Endothelial cell (in vitro differentiated cells): ENCODE measurements around the gene DSCAML1. TPM values are rescaled to one million over a fixed set of nuclear protein-coding genes. Genes with fewer than 3 reads are reported as not detected.

Source experiments
- DNase-seq: peaks from one replicate; pipeline ENCODE4 v3.0.0; 2021; ENCODE audit warnings: low spot score
- H3K27ac Mint-ChIP-seq: one replicate; pipeline ENCODE4 v1.8.0; 2021; ENCODE audit warnings: mixed read lengths, inconsistent platforms; ENCODE audit not compliant: unreplicated experiment
- H3K27me3 Mint-ChIP-seq: one replicate; pipeline ENCODE4 v1.8.0; 2021; ENCODE audit warnings: mild to moderate bottlenecking, moderate library complexity, mixed read lengths, inconsistent platforms; ENCODE audit not compliant: unreplicated experiment
- H3K36me3 Mint-ChIP-seq: one replicate; pipeline ENCODE4 v1.8.0; 2021; ENCODE audit warnings: mild to moderate bottlenecking, low read depth, mixed read lengths, inconsistent platforms; ENCODE audit not compliant: unreplicated experiment
- H3K4me1 Mint-ChIP-seq: one replicate; pipeline ENCODE4 v1.8.0; 2021; ENCODE audit warnings: mild to moderate bottlenecking, mixed read lengths, inconsistent platforms; ENCODE audit not compliant: unreplicated experiment
- H3K4me3 Mint-ChIP-seq: one replicate; pipeline ENCODE4 v1.8.0; 2021; ENCODE audit warnings: mild to moderate bottlenecking, mixed read lengths, inconsistent platforms; ENCODE audit not compliant: unreplicated experiment
- H3K9me3 Mint-ChIP-seq: one replicate; pipeline ENCODE4 v1.8.0; 2021; ENCODE audit warnings: mixed read lengths, inconsistent platforms; ENCODE audit not compliant: unreplicated experiment
- CTCF ChIP-seq: fragments of 200-600 bp; sonication (generic); IDR thresholded peaks from one replicate; pipeline ENCODE4 v1.5.0; 2021; ENCODE audit warnings: antibody characterized with exemption; ENCODE audit not compliant: unreplicated experiment
- total RNA-seq: library from RNA; stranded (reverse); fragmentation: NEBNext Ultra II Directional; extraction: Animal tissue kit (Norgen Biotek cat#: 25700); gene quantifications from one replicate; pipeline ENCODE4 v1.2.1, GENCODE V29; 2021; ENCODE audit not compliant: unreplicated experiment

Gene DSCAML1
- total RNA-seq, 1 donor from 2014 or later: 3.8 TPM

- DNase-seq: no peak
- H3K4me3 Mint-ChIP-seq: no peak overlapping the region
- H3K36me3 Mint-ChIP-seq: no peaks in the 10 kb centered on the region
- H3K27ac Mint-ChIP-seq: no peak overlapping the region
- H3K27me3 Mint-ChIP-seq: peaks cover 3% of the 10 kb centered on the region
- TF ChIP-seq CTCF: no peak
- H3K4me1 Mint-ChIP-seq: peaks cover 2% of the 10 kb centered on the region
- H3K9me3 Mint-ChIP-seq: no peaks in the 10 kb centered on the region
Observed at GRCh38 chr11:117523680-117524079, 273.3 kb downstream of the DSCAML1 start.

GRCh38 chr11:117521974-117522373 is 275.0 kb downstream of the DSCAML1 start:
- no peaks in the 10 kb centered on the region for H3K36me3 Mint-ChIP-seq

GRCh38 chr11:117520966-117521365 is 276.1 kb downstream of the DSCAML1 start:
- H3K27me3 Mint-ChIP-seq: peaks cover 7% of the 10 kb centered on the region
- TF ChIP-seq CTCF: no peak
- no peaks in the 10 kb centered on the region for H3K9me3 Mint-ChIP-seq
- no peaks in the 10 kb centered on the region for H3K36me3 Mint-ChIP-seq
- DNase-seq: no peak
- no peaks in the 10 kb centered on the region for H3K4me1 Mint-ChIP-seq
- no peak overlapping the region for H3K4me3 Mint-ChIP-seq
- H3K27ac Mint-ChIP-seq: no peak overlapping the region

More at GRCh38 chr11:117521974-117522373, 275.0 kb downstream of the DSCAML1 start:
- Mint-ChIP-seq H3K27ac (no peak overlapping the region), H3K4me3 (no peak overlapping the region), H3K4me1 (no peaks in the 10 kb centered on the region), H3K27me3 (peaks cover 4% of the 10 kb centered on the region), H3K9me3 (no peaks in the 10 kb centered on the region)
- DNase-seq: no peak
- TF ChIP-seq CTCF: no peak

GRCh38 chr11:117520201-117520600 is 276.8 kb downstream of the DSCAML1 start:
- no peak for TF ChIP-seq CTCF
- Mint-ChIP-seq H3K4me1 (no peaks in the 10 kb centered on the region), H3K36me3 (no peaks in the 10 kb centered on the region), H3K4me3 (no peak overlapping the region), H3K27me3 (peaks cover 7% of the 10 kb centered on the region), H3K27ac (no peak overlapping the region), H3K9me3 (no peaks in the 10 kb centered on the region)
- DNase-seq: no peak

- H3K36me3 Mint-ChIP-seq: no peaks in the 10 kb centered on the region
- peaks cover 7% of the 10 kb centered on the region for H3K27me3 Mint-ChIP-seq
- no peak overlapping the region for H3K27ac Mint-ChIP-seq
- no peak overlapping the region for H3K4me3 Mint-ChIP-seq
- no peak for DNase-seq
- TF ChIP-seq CTCF: no peak
- no peaks in the 10 kb centered on the region for H3K9me3 Mint-ChIP-seq
- H3K4me1 Mint-ChIP-seq: no peaks in the 10 kb centered on the region
Observed at GRCh38 chr11:117519590-117519989, 277.4 kb downstream of the DSCAML1 start.
